Body of pancreas (tissue), 4 donors: ENCODE measurements around the gene CCDC51. TPM values are rescaled to one million over a fixed set of nuclear protein-coding genes. Genes with fewer than 3 reads are reported as not detected.
A peak's percentile ranks its signal among the peaks of the same experiment; 100 is the strongest.

Experiments used
- ATAC-seq: fragments of 150-250 bp; one replicate; pipeline ENCODE4 v1.9.1; 2016
- DNase-seq, 4 donors: peaks; one replicate each; pipeline ENCODE4 v3.0.0-alpha.2; 2019
- H3K27ac ChIP-seq, 4 donors: fragments of 200-600 bp; sonication (generic); 1 replicate in 3 of 4; 2 replicates in 1 of 4; pipeline versions ENCODE4 v1.5.1 to v1.6.1; 2016 to 2019; ENCODE audit warnings: mild to moderate bottlenecking in 1 of 4, mixed read lengths in 1 of 4, moderate library complexity in 1 of 4
- H3K27me3 ChIP-seq, 2 donors: fragments of 200-600 bp; sonication (generic); one replicate each; pipeline ENCODE4 v1.6.0; 2016; ENCODE audit warnings: mild to moderate bottlenecking in 1 of 2
- H3K36me3 ChIP-seq, 2 donors: fragments of 200-600 bp; sonication (generic); replicated peaks in 1 of 2; 2 replicates each; pipeline ENCODE4 v1.5.1; 2016; ENCODE audit warnings: low read depth in 2 of 2; ENCODE audit not compliant: insufficient read depth in 1 of 2
- H3K4me1 ChIP-seq: fragments of 200-600 bp; sonication (generic); one replicate; pipeline ENCODE4 v1.6.0; 2016
- H3K4me3 ChIP-seq, 2 donors: fragments of 200-600 bp; sonication (generic); 1 replicate in 1 of 2; 2 replicates in 1 of 2; pipeline ENCODE4 v1.5.1; 2016 to 2019
- H3K9me3 ChIP-seq, 3 donors: fragments of 200-600 bp; sonication (generic); 1 replicate in 2 of 3; 2 replicates in 1 of 3; pipeline ENCODE4 v1.5.1; 2016
- POLR2A ChIP-seq, 3 donors: fragments of 450-650 bp; IDR thresholded peaks; one replicate each; pipeline ENCODE4 v1.6.1; 2016; ENCODE audit warnings: antibody characterized with exemption in 3 of 3, mild to moderate bottlenecking in 2 of 3
- WGBS, 2 donors: methylation state at CpG; one replicate each; pipeline ENCODE4 v1.1.5; 2017; 5-methylcytosine and 5-hydroxymethylcytosine counted together
- intact Hi-C: fragments of 100-400 bp; cut with DNase I; formaldehyde crosslinking; loops from one replicate; pipeline ENCODE4 v1.15.1; 2023
- total RNA-seq, 2 donors: library from RNA; depleted of rRNA; stranded (reverse); fragments of >200 nt; gene quantifications; one replicate each; pipeline ENCODE4 v1.1.0, GENCODE V29; 2016
- TF ChIP-seq, protein P1 (sequence below), 7 experiments: fragments of 450-650 bp in 4 of 7; fragments of 200-600 bp in 3 of 7; sonication (generic) in 3 of 7; IDR thresholded peaks; one replicate each; pipeline ENCODE4 v1.5.1; 2016 to 2019; ENCODE audit warnings: antibody characterized with exemption in 7 of 7

Gene CCDC51
- total RNA-seq, 2 donors from 2014 or later, result 0.33 to 2.6 TPM

DNA sequence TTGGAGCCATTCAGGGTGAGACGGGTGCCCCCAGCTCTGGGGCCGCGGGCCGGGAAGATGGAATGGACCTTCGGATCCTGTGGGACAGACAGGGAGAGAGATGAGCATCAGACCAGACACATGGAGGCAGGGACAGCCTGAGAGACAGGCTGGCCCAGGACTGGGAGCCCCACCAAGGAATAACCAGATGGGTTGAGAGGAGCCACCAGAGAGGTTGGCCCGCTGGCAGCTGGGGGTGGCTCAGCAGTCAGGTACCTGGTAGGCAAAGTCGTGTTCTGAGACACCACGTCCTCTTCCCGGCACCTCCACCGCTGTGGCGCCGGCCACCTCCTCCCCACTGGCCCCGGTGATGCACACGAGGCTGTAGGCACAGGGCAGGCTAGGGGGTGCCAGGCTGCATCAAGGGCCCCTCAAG is 23.8 kb downstream of the CCDC51 start:
- Histone ChIP-seq H3K4me3 (no peak overlapping the region), H3K4me1 (no peaks in the 10 kb centered on the region), H3K9me3 (no peaks in the 10 kb centered on the region), H3K36me3 (peaks cover 7 to 21% of the 10 kb centered on the region in 2 donors), H3K27me3 (no peaks in the 10 kb centered on the region), H3K27ac (no peak overlapping the region)
- intact Hi-C loops, result no loop called here
- 91 to 98% methylated on average over 5 to 14 of the region's 14 CpGs for WGBS, 2 donors
- TF ChIP-seq POLR2A (IDR thresholded peaks at IDR 0.05), result no peak
- TF ChIP-seq, protein P1, sequence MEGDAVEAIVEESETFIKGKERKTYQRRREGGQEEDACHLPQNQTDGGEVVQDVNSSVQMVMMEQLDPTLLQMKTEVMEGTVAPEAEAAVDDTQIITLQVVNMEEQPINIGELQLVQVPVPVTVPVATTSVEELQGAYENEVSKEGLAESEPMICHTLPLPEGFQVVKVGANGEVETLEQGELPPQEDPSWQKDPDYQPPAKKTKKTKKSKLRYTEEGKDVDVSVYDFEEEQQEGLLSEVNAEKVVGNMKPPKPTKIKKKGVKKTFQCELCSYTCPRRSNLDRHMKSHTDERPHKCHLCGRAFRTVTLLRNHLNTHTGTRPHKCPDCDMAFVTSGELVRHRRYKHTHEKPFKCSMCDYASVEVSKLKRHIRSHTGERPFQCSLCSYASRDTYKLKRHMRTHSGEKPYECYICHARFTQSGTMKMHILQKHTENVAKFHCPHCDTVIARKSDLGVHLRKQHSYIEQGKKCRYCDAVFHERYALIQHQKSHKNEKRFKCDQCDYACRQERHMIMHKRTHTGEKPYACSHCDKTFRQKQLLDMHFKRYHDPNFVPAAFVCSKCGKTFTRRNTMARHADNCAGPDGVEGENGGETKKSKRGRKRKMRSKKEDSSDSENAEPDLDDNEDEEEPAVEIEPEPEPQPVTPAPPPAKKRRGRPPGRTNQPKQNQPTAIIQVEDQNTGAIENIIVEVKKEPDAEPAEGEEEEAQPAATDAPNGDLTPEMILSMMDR (IDR thresholded peaks at IDR 0.05), result no peak
- no peak for ATAC-seq
- DNase-seq, result no peak

DNA sequence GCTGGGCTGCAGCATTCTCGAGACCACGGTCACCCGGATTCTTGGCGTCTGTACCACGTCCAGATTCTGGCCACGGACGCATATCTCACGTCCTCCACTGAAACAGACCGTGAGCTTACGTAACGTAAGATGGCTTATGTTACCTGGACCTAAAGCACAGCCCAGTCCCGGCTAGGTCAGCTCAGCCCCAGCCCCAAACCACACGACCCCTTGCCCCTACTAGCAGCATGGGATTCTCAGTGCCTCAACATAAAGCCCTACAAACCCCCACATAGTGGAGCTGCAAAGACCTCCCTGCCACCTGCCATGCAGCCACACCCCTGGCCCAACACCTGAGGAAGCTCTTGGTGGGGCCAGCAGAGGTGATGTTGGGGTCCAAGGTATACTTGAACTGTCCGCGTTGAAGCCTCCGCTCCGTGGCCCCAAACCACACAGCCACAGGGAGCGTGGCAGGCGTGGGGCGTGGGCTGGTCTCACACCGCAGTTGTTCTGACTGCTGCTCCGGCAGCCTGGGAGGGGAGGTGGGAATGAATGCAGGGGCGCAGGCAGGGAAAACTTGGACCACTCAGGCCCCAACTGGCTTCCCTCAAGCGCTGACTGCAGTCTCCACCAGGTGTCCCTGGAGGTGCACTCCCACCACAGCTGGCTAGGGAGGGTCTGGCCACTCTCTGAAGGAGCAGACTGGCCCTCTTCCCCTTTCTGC is 24.5 kb downstream of the CCDC51 start:
- ATAC-seq (no peak), DNase-seq (no peak)
- no peaks in the 10 kb centered on the region for H3K9me3 ChIP-seq
- peaks cover 7 to 21% of the 10 kb centered on the region in 2 donors for H3K36me3 ChIP-seq
- intact Hi-C loops, result no loop called here
- no peak overlapping the region for H3K4me3 ChIP-seq
- H3K27me3 ChIP-seq, result no peaks in the 10 kb centered on the region
- H3K4me1 ChIP-seq, result no peaks in the 10 kb centered on the region
- TF ChIP-seq POLR2A (IDR thresholded peaks at IDR 0.05), result no peak
- TF ChIP-seq, protein P1 (IDR thresholded peaks at IDR 0.05), result no peak
- 91 to 100% methylated on average over 4 to 23 of the region's 24 CpGs for WGBS, 2 donors
- H3K27ac ChIP-seq, result no peak overlapping the region

DNA sequence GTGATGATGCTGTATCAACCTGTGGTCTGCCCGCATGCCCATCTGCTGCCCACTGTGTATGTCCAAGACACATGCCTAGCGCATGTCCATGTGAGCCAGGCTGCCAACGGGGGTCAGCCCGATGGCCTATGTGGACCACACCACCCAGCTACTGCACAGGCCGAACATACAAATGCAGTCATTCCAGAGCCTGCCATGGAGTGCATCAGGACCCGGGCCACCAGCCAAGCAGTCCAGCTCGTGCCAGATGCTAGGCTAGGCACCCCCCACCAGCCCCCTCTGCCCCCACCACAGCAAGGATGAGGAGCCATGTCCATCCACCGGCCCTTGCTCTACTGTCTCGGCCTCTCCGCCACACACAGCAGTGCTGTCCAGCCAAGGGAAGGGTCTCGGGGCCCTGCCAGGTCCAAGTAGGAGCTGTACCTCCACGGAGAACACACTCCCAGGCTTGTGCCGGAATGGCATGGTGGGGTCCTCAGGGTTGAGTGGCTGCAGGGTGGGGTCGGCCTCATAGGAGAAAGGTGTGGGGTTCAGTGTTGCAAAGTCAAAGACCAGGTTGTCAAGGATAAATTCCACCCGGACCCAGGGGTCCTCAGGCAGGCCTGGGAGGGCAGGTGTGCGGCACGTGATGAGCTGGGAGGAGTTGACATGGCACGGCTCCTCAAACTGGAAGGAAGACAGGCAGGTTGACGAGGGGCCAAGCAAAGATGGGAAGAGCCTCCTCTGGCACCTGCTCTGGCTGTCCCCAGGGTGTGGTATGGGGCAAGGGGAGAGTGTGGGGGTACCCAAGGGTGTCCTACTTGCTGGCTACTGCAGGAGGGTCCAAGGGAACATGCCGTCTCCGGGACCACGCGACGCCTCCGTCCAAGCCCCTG is 25.3 kb downstream of the CCDC51 start:
- Histone ChIP-seq H3K27me3 (no peaks in the 10 kb centered on the region), H3K27ac (no peak overlapping the region), H3K9me3 (no peaks in the 10 kb centered on the region), H3K36me3 (peaks cover 12 to 24% of the 10 kb centered on the region in 2 donors), H3K4me3 (no peak overlapping the region), H3K4me1 (no peaks in the 10 kb centered on the region)
- DNase-seq (peak in 1 of 4 donors; percentile 10), ATAC-seq (no peak)
- TF ChIP-seq POLR2A (IDR thresholded peaks at IDR 0.05), result no peak
- TF ChIP-seq, protein P1 (IDR thresholded peaks at IDR 0.05), result no peak
- intact Hi-C loops, result no loop called here
- WGBS, 2 donors, result 79 to 88% methylated on average over 11 to 25 of the region's 25 CpGs

DNA sequence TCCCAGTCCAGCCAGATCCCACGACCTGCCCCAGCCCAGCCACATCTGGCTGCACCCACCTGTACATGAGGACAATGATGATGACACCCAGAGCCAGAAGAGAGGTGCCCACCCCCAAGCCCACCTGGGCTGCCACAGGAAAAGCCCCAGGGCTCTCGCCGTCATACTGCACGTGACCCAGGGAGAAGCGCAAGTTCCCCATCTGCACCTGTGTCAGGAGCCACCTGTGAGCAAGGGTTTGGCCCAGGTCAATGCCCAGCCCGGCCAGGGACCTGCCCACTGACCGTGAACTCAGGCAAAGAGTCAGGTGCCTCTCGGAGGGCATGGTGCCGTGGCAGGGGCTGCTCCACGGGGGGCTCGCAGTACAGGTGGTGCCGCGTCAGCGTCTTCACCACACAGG is 26.3 kb downstream of the CCDC51 start:
- DNase-seq, result peak in 1 of 4 donors; percentile 8
- no peaks in the 10 kb centered on the region for H3K9me3 ChIP-seq
- H3K27ac ChIP-seq, result no peak overlapping the region
- intact Hi-C loops, result no loop called here
- ATAC-seq, result no peak
- peaks cover 12 to 32% of the 10 kb centered on the region in 2 donors for H3K36me3 ChIP-seq
- TF ChIP-seq POLR2A (IDR thresholded peaks at IDR 0.05), result no peak
- TF ChIP-seq, protein P1 (IDR thresholded peaks at IDR 0.05), result no peak
- WGBS, 2 donors, result 29 to 87% methylated on average over 1 to 14 of the region's 14 CpGs
- H3K4me3 ChIP-seq, result no peak overlapping the region
- no peaks in the 10 kb centered on the region for H3K27me3 ChIP-seq
- H3K4me1 ChIP-seq, result no peaks in the 10 kb centered on the region
